CD4-positive, CD25-positive, alpha-beta regulatory T cell (primary cell): ENCODE results near the gene SGCE. TPM values are rescaled to one million over a fixed set of nuclear protein-coding genes. Genes with fewer than 3 reads are reported as not detected.

Experiments
- ATAC-seq, 2 donors: fragments of 150-1000 bp; cut with Tn5 transposase; one replicate each; pipeline ENCODE4 v1.10.0; 2021; ENCODE audit warnings: low read depth in 2 of 2, moderate number of reproducible peaks in 2 of 2, moderate library complexity in 1 of 2
- DNase-seq, 3 donors: peaks; one replicate each; pipeline versions ENCODE4 v3.0.0 to v3.0.0-alpha.2; 2012 to 2022; ENCODE audit warnings: mixed read lengths in 1 of 3
- H3K27ac ChIP-seq: one replicate; pipeline ENCODE4 v1.7.0; 2013; ENCODE audit warnings: mild to moderate bottlenecking, low read length; ENCODE audit not compliant: insufficient read depth, poor library complexity, severe bottlenecking
- H3K27me3 ChIP-seq: one replicate; pipeline ENCODE4 v1.7.0; 2013; ENCODE audit warnings: low read length; ENCODE audit not compliant: control insufficient read depth, insufficient read depth
- H3K36me3 ChIP-seq: one replicate; pipeline ENCODE4 v1.7.0; 2013; ENCODE audit warnings: mild to moderate bottlenecking, low read length, moderate library complexity; ENCODE audit not compliant: control insufficient read depth, insufficient read depth
- H3K4me1 ChIP-seq: 2 replicates; pipeline ENCODE4 v1.7.0; 2013; ENCODE audit warnings: mild to moderate bottlenecking, low read length; ENCODE audit not compliant: insufficient read depth, control insufficient read depth, poor library complexity, severe bottlenecking
- H3K4me3 ChIP-seq: one replicate; pipeline ENCODE4 v1.7.0; 2013; ENCODE audit warnings: low read depth, mild to moderate bottlenecking, low read length, moderate library complexity
- H3K9me3 ChIP-seq, 2 experiments: 1 replicate in 1 of 2; 2 replicates in 1 of 2; pipeline ENCODE4 v1.7.0; 2013; ENCODE audit warnings: low read length in 2 of 2, mild to moderate bottlenecking in 1 of 2, moderate library complexity in 1 of 2; ENCODE audit not compliant: control insufficient read depth in 2 of 2
- H3K27ac Mint-ChIP-seq, 3 donors: one replicate each; pipeline ENCODE4 v1.8.0; 2020 to 2022; ENCODE audit warnings: mild to moderate bottlenecking in 3 of 3, mixed read lengths in 3 of 3, moderate library complexity in 2 of 3
- H3K27me3 Mint-ChIP-seq: one replicate; pipeline ENCODE4 v1.8.0; 2022; ENCODE audit warnings: mild to moderate bottlenecking, mixed read lengths
- H3K36me3 Mint-ChIP-seq: one replicate; pipeline ENCODE4 v1.8.0; 2020; ENCODE audit warnings: mixed read lengths
- H3K4me1 Mint-ChIP-seq, 4 donors: one replicate each; pipeline ENCODE4 v1.8.0; 2020 to 2022; ENCODE audit warnings: mixed read lengths in 4 of 4, mild to moderate bottlenecking in 1 of 4
- H3K4me3 Mint-ChIP-seq, 4 donors: one replicate each; pipeline ENCODE4 v1.8.0; 2020 to 2022; ENCODE audit warnings: mild to moderate bottlenecking in 4 of 4, mixed read lengths in 4 of 4, moderate library complexity in 3 of 4
- H3K9me3 Mint-ChIP-seq, 7 donors: one replicate each; pipeline ENCODE4 v1.8.0; 2020 to 2022; ENCODE audit warnings: mixed read lengths in 7 of 7, mild to moderate bottlenecking in 3 of 7, moderate library complexity in 2 of 7
- polyA plus RNA-seq, 4 donors: library from polyadenylated mRNA; unstranded; fragments of 300-500 nt; fragmentation: Illumina TruSeq; gene quantifications; one replicate each; pipeline ENCODE4 v1.2.3, GENCODE V29; 2021
- total RNA-seq: library from RNA; stranded (reverse); gene quantifications from one replicate; pipeline ENCODE4 v1.2.3, GENCODE V29; 2022

The SGCE gene
- total and polyA plus RNA-seq, 5 donors from 2014 or later: 0.14 to 1.8 (median 1.0) TPM; not detected in 1

GRCh38 chr7:94562525-94562924, 93.4 kb downstream of the SGCE start:
- H3K9me3 ChIP-seq: no peaks in the 10 kb centered on the region
- DNase-seq: no peak
- H3K4me3 ChIP-seq: no peak overlapping the region
- no peak overlapping the region for H3K27ac ChIP-seq
- H3K36me3 ChIP-seq: peaks cover 4% of the 10 kb centered on the region
- Mint-ChIP-seq H3K4me1 (no peaks in the 10 kb centered on the region), H3K27me3 (no peaks in the 10 kb centered on the region), H3K27ac (no peak overlapping the region), H3K9me3 (peaks cover 0 to 5% (median 0%) of the 10 kb centered on the region in 7 donors), H3K36me3 (peaks cover 18% of the 10 kb centered on the region), H3K4me3 (no peak overlapping the region)
- H3K4me1 ChIP-seq: no peaks in the 10 kb centered on the region
- no peaks in the 10 kb centered on the region for H3K27me3 ChIP-seq
- no peak for ATAC-seq

GRCh38 chr7:94561841-94562514, 94.0 kb downstream of the SGCE start:
- no peak for ATAC-seq
- Mint-ChIP-seq H3K9me3 (peaks cover 0 to 5% (median 0%) of the 10 kb centered on the region in 7 donors), H3K4me3 (no peak overlapping the region), H3K4me1 (no peaks in the 10 kb centered on the region), H3K36me3 (peaks cover 23% of the 10 kb centered on the region), H3K27me3 (no peaks in the 10 kb centered on the region), H3K27ac (no peak overlapping the region)
- no peak overlapping the region for H3K4me3 ChIP-seq
- no peak for DNase-seq
- H3K9me3 ChIP-seq: no peaks in the 10 kb centered on the region
- peaks cover 4% of the 10 kb centered on the region for H3K36me3 ChIP-seq
- no peaks in the 10 kb centered on the region for H3K4me1 ChIP-seq
- H3K27ac ChIP-seq: no peak overlapping the region
- H3K27me3 ChIP-seq: no peaks in the 10 kb centered on the region

- no peak for DNase-seq
- peaks cover 13% of the 10 kb centered on the region for H3K36me3 ChIP-seq
- H3K4me3 ChIP-seq: no peak overlapping the region
- peaks cover 30% of the 10 kb centered on the region for H3K36me3 Mint-ChIP-seq
- H3K27me3 Mint-ChIP-seq: no peaks in the 10 kb centered on the region
- no peaks in the 10 kb centered on the region for H3K4me1 ChIP-seq
- H3K4me3 Mint-ChIP-seq: no peak overlapping the region
- ATAC-seq: no peak
- H3K9me3 ChIP-seq: no peaks in the 10 kb centered on the region
- no peak overlapping the region for H3K27ac Mint-ChIP-seq
- H3K27me3 ChIP-seq: no peaks in the 10 kb centered on the region
- no peak overlapping the region for H3K27ac ChIP-seq
- H3K4me1 Mint-ChIP-seq: peaks cover 0 to 12% (median 0%) of the 10 kb centered on the region in 4 donors
- H3K9me3 Mint-ChIP-seq: peaks cover 0 to 4% (median 0%) of the 10 kb centered on the region in 7 donors
Observed at GRCh38 chr7:94559972-94560371, 96.0 kb downstream of the SGCE start.

- Histone ChIP-seq H3K9me3 (no peaks in the 10 kb centered on the region), H3K4me1 (no peaks in the 10 kb centered on the region), H3K36me3 (peaks cover 34% of the 10 kb centered on the region), H3K27me3 (no peaks in the 10 kb centered on the region), H3K4me3 (no peak overlapping the region), H3K27ac (no peak overlapping the region)
- Mint-ChIP-seq H3K9me3 (no peaks in the 10 kb centered on the region), H3K4me3 (no peak overlapping the region), H3K27ac (no peak overlapping the region), H3K27me3 (no peaks in the 10 kb centered on the region), H3K4me1 (peaks cover 0 to 12% (median 0%) of the 10 kb centered on the region in 4 donors), H3K36me3 (peaks cover 46% of the 10 kb centered on the region)
- ATAC-seq (no peak), DNase-seq (no peak)
Observed at GRCh38 chr7:94557215-94557614, 98.7 kb downstream of the SGCE start.

GRCh38 chr7:94556028-94556427, 99.9 kb downstream of the SGCE start:
- Mint-ChIP-seq H3K4me3 (no peak overlapping the region), H3K27me3 (no peaks in the 10 kb centered on the region), H3K36me3 (peaks cover 48% of the 10 kb centered on the region), H3K9me3 (no peaks in the 10 kb centered on the region), H3K27ac (no peak overlapping the region), H3K4me1 (peaks cover 0 to 12% (median 0%) of the 10 kb centered on the region in 4 donors)
- Histone ChIP-seq H3K27me3 (no peaks in the 10 kb centered on the region), H3K4me3 (no peak overlapping the region), H3K36me3 (peaks cover 35% of the 10 kb centered on the region), H3K27ac (no peak overlapping the region), H3K9me3 (no peaks in the 10 kb centered on the region), H3K4me1 (no peaks in the 10 kb centered on the region)
- no peak for ATAC-seq
- no peak for DNase-seq

GRCh38 chr7:94547126-94547525, 108.8 kb downstream of the SGCE start:
- DNase-seq (no peak), ATAC-seq (no peak)
- H3K27ac Mint-ChIP-seq: no peak overlapping the region
- no peak overlapping the region for H3K4me3 Mint-ChIP-seq
- no peaks in the 10 kb centered on the region for H3K9me3 ChIP-seq
- no peaks in the 10 kb centered on the region for H3K27me3 Mint-ChIP-seq
- peaks cover 17% of the 10 kb centered on the region for H3K36me3 ChIP-seq
- H3K27me3 ChIP-seq: no peaks in the 10 kb centered on the region
- no peaks in the 10 kb centered on the region for H3K4me1 ChIP-seq
- no peak overlapping the region for H3K27ac ChIP-seq
- no peak overlapping the region for H3K4me3 ChIP-seq
- H3K4me1 Mint-ChIP-seq: peaks cover 0 to 4% (median 0%) of the 10 kb centered on the region in 4 donors
- H3K9me3 Mint-ChIP-seq: no peaks in the 10 kb centered on the region
- H3K36me3 Mint-ChIP-seq: peaks cover 33% of the 10 kb centered on the region

GRCh38 chr7:94540428-94540827, 115.5 kb downstream of the SGCE start:
- Mint-ChIP-seq H3K4me3 (no peak overlapping the region), H3K36me3 (peaks cover 41% of the 10 kb centered on the region), H3K4me1 (peaks cover 0 to 7% (median 1%) of the 10 kb centered on the region in 4 donors), H3K27me3 (no peaks in the 10 kb centered on the region), H3K27ac (peak overlapping the region in 1 of 3 donors; percentile 26), H3K9me3 (peaks cover 0 to 1% (median 0%) of the 10 kb centered on the region in 7 donors)
- H3K4me3 ChIP-seq: no peak overlapping the region
- ATAC-seq (no peak), DNase-seq (no peak)
- peaks cover 30% of the 10 kb centered on the region for H3K36me3 ChIP-seq
- H3K4me1 ChIP-seq: no peaks in the 10 kb centered on the region
- H3K9me3 ChIP-seq: no peaks in the 10 kb centered on the region
- H3K27me3 ChIP-seq: no peaks in the 10 kb centered on the region
- H3K27ac ChIP-seq: no peak overlapping the region
